ENCODE data around the gene ZP1.

DNA sequence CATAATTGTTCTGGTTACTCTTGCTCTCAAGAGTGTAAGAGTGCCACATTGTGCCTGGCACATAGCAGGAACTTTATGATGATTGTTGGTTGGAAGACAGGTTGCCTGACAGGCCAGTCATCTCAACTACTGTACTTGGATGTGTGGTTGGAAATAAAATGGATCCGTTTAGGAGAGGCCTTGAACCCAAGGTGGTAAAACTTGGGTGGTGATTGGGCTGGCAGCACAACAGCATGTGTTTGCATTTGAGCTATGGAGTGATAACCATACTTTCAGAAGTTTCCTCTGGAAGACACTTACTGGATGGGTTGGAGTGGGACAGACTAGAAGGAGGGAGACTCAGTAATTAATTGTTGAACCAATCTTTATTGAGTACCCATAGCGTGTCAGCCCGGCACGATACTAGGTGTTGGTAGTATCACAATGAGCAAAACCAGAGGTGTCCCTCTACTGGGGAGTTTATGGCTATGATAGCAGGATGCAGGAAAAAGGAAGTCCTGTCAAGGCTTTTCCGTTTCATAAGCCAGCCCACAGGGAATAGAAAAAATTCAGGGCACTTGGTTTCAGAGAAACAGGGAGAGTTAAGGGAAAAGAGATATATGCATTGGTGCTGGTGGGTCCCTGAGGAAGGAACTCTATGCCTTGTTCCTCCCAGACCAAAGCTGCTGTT, 43.5 kb downstream of the ZP1 start:
- TF ChIP-seq, protein P1, sequence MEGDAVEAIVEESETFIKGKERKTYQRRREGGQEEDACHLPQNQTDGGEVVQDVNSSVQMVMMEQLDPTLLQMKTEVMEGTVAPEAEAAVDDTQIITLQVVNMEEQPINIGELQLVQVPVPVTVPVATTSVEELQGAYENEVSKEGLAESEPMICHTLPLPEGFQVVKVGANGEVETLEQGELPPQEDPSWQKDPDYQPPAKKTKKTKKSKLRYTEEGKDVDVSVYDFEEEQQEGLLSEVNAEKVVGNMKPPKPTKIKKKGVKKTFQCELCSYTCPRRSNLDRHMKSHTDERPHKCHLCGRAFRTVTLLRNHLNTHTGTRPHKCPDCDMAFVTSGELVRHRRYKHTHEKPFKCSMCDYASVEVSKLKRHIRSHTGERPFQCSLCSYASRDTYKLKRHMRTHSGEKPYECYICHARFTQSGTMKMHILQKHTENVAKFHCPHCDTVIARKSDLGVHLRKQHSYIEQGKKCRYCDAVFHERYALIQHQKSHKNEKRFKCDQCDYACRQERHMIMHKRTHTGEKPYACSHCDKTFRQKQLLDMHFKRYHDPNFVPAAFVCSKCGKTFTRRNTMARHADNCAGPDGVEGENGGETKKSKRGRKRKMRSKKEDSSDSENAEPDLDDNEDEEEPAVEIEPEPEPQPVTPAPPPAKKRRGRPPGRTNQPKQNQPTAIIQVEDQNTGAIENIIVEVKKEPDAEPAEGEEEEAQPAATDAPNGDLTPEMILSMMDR (IDR thresholded peaks at IDR 0.05; ENCODE audit: low read depth, low read length, poor library complexity, severe bottlenecking): peak; percentile 20
- no peak for TF ChIP-seq EZH2phosphoT487 (IDR thresholded peaks at IDR 0.05; ENCODE audit: borderline replicate concordance, low read length)

Measured in DOHH2 (cell line).